Stimulated activated CD4-positive, alpha-beta T cell treated with anti-CD3 and anti-CD28 coated beads, Interleukin-1b, Interleukin-23, amount 100 ng/mL, for 1 hour (primary cell): ENCODE data around the gene TBX20.
"Not testable (repeated sequence)": the region's sequence is repeated elsewhere in the genome, so short reads cannot be mapped to it uniquely, and the experiment has no call there.

Experiments
- DNase-seq, 2 donors: peaks; one replicate each; pipeline ENCODE4 v3.0.0-alpha.2; 2020; ENCODE audit warnings: low read depth in 2 of 2

TBX20 gene

GRCh38 chr7:35220176-35220575 is 33.7 kb downstream of the TBX20 start:
- DNase-seq, result not testable (repeated sequence)

GRCh38 chr7:35216033-35216432 is 37.9 kb downstream of the TBX20 start:
- DNase-seq, result not testable (repeated sequence)

- DNase-seq, result not testable (repeated sequence)
Observed at GRCh38 chr7:35215063-35215462, 38.8 kb downstream of the TBX20 start.

- DNase-seq, result not testable (repeated sequence)
Observed at GRCh38 chr7:35206924-35207323, 47.0 kb downstream of the TBX20 start.

DNA sequence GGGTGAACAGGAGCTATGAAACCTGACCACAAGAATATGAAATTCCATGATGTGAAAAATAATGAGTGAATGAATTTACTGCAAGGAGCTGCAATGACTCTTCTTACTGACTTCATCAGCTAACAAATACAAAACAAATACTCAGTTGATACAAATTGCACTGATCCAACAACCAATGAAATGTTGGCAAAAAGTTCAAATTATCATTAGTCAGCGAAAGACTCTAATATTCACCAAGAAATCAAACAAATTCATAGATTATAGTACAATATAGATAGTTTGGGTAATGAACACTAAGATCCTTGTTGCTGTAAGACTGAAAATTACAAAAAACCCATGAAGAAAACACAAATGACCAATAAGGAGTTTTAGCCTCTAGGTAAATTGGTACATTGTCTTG is 49.0 kb downstream of the TBX20 start:
- DNase-seq, result not testable (repeated sequence)

DNA sequence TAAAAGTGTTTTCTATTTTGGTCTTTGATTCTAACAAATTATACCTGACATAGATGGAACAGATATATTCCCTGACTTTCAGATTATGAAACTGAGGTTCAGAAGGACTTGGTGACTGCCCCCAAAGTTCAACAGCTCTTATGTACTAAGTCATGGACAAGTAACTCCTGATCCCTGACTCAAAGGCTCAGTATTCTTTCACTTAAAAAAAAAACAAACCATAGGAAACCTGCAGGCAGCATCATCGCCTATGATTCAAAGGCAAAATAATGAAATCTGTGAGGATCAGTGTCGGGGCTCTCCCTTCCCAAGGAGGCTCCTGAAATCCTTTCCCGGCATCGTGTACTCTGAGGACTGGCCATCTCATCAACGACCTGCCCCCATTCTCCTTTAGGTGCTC is 49.9 kb downstream of the TBX20 start:
- not testable (repeated sequence) for DNase-seq

- not testable (repeated sequence) for DNase-seq
Observed at GRCh38 chr7:35202353-35202752, 51.5 kb downstream of the TBX20 start.

GRCh38 chr7:35200170-35200569 is 53.7 kb downstream of the TBX20 start:
- DNase-seq, result not testable (repeated sequence)

- DNase-seq, result not testable (repeated sequence)
Observed at GRCh38 chr7:35198370-35199140, 55.3 kb downstream of the TBX20 start.

GRCh38 chr7:35191571-35191970 is 62.3 kb downstream of the TBX20 start:
- not testable (repeated sequence) for DNase-seq

DNA sequence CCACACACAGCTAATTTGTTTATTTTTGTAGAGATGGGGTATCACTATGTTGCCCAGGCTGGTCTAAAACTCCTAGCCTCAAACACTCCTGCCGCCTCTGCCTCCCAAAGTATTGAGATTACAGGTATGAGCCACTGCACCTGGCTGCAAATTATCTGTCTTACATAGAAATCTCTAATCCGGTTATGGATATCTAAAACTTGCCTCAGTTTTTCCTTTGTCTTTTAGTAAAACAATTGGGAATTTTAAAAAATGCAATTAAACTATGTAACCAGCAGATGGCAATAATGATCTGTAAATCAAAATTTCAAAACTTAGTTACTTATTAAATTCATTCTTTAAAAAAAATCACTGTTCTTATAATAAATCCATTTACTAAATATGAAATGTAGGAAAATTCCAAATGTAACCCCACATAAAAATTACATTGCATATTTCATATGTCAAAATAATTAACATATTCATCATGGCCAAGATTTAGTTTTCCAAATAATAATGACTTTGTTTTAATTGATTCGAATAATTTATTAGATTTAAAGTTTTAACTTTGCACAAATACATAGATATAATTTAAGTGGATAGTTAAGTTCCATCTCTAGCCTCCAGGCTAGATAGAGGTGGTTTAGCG is 63.6 kb downstream of the TBX20 start:
- DNase-seq, result not testable (repeated sequence)

GRCh38 chr7:35186751-35187150 is 67.1 kb downstream of the TBX20 start:
- not testable (repeated sequence) for DNase-seq

DNA sequence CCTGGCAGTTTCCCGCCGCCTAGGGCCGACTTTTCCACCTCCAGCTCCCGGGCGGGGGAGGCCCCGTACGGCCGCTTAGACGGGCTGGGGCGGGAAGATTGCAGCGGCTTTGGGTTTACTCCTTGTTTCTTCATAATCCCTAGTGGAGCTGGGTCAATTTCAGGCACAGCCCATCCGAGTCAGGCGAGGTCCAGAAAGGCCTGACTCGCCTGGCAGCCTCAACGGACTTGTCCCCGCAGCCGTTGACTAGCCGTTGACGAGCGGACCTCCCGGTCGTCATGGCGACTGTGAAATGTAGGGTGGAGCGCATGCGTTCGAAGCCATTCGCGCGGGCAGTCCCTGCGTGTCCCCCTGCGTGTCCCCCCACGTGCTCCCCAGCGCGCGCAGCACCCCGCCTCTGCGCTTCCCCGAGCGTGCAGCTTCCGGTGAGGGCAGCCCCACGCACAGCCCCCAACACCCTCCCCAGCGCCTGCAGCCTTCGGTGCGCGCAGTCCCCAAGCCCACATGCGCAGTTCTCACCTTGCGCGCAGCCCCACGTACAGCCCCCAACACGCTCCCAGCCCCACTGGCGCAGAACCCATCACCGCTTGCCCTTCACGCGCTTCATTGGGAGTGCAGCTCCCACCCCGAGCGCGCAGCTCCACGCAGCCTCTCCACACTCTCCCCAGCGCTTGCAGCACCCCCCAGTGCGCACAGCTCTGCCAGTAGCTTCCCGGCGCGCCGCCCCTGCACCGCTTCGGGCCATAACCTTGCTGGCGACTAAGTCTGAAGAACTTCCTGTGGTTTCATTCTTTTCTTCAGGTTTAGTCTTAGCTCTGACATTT is 67.8 kb downstream of the TBX20 start:
- no peak for DNase-seq

- DNase-seq, result not testable (repeated sequence)
Observed at GRCh38 chr7:35185578-35185907, 68.4 kb downstream of the TBX20 start.

GRCh38 chr7:35184961-35185360 is 68.9 kb downstream of the TBX20 start:
- DNase-seq, result not testable (repeated sequence)

GRCh38 chr7:35183873-35184503 is 69.9 kb downstream of the TBX20 start:
- not testable (repeated sequence) for DNase-seq

GRCh38 chr7:35180665-35181064 is 73.2 kb downstream of the TBX20 start:
- DNase-seq, result not testable (repeated sequence)

GRCh38 chr7:35173176-35173575 is 80.7 kb downstream of the TBX20 start:
- DNase-seq, result not testable (repeated sequence)

DNA sequence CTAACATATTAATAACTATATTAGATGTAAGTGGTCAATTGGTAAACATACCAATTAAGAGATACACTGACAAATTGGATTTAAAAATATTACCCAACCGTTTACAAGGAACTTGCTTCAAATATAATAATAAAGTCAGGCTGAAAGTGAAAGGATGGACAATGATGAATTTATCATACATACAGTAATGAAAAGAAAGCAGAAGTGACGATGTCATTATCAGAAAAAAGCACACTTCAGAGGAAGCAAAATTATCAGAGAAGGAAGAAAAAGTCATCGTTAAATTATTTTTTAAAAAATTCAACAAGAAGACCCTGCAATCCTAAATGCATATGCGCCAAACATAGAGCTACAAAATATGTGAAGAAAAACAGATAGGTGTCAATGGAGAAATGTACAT is 81.8 kb downstream of the TBX20 start:
- not testable (repeated sequence) for DNase-seq

DNA sequence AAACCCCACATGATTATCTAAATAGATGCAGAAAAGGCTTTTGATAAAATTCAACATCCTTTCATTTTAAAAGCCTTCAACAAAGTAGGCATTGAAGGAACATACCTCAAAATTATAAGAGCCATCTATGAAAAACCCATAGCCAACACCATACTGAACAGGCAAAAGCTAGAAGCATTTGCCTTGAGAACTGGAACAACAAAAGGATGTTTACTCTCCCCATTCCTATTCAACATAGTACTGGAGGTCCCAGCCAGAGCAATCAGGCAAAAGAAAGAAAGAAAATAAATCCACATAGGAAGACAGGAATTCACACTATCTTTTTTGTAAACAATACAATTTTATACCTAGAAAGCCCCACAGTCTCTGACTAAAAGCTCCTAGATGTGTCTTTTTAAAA is 86.2 kb downstream of the TBX20 start:
- not testable (repeated sequence) for DNase-seq

DNA sequence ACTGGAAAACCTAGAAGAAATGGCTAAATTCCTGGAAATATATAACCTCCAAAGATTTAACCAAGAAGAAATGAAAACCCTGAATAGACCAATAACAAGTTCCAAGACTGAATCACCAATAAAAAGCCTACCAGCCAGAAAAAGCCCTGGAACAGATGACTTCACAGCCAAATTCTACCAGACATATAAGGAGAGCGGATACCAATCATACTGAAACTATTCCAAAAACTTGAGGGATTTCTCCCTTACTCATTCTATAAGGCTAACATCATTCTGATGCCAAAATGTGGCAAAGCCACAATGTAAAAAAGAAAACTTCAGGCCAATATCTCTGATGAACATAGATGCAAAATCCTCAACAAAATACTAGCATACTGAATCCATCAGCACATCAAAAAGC is 86.7 kb downstream of the TBX20 start:
- DNase-seq, result not testable (repeated sequence)
